Erythroblast (primary cell): ENCODE data around the gene INPPL1.

Experiments used
- GATA1 ChIP-seq: IDR thresholded peaks from 2 replicates; pipeline ENCODE4 v1.6.1; 2011; ENCODE audit warnings: low read depth, mild to moderate bottlenecking, control low read depth, low read length, moderate library complexity
- POLR2A ChIP-seq: IDR thresholded peaks from 2 replicates; pipeline ENCODE4 v1.6.1; 2011; ENCODE audit warnings: mild to moderate bottlenecking, low read length

GRCh38 chr11:72222106-72222891 is 2.3 kb upstream of the INPPL1 start:
- TF ChIP-seq POLR2A, result no peak
- TF ChIP-seq GATA1, result no peak
